Ovary (tissue), 9 donors: ENCODE measurements around the gene ATXN7. TPM values are rescaled to one million over a fixed set of nuclear protein-coding genes. Genes with fewer than 3 reads are reported as not detected.

Experiments
- DNase-seq, 5 donors: peaks; one replicate each; pipeline ENCODE4 v3.0.0-alpha.2; 2019 to 2020
- H3K27ac ChIP-seq, 2 donors: fragments of 200-600 bp; one replicate each; pipeline versions ENCODE4 v1.5.1 to v1.8.0; 2019 to 2022
- H3K27me3 ChIP-seq: fragments of 200-600 bp; one replicate; pipeline ENCODE4 v1.8.0; 2022
- H3K36me3 ChIP-seq: fragments of 200-600 bp; sonication (generic); one replicate; pipeline ENCODE4 v1.5.1; 2019
- H3K4me1 ChIP-seq: one replicate; pipeline ENCODE4 v1.8.1; 2013; ENCODE audit warnings: mild to moderate bottlenecking, moderate library complexity; ENCODE audit not compliant: insufficient read depth
- H3K4me3 ChIP-seq: fragments of 200-600 bp; sonication (generic); one replicate; pipeline ENCODE4 v1.5.1; 2017
- H3K9me3 ChIP-seq, 2 donors: fragments of 200-600 bp in 1 of 2; sonication (generic) in 1 of 2; one replicate each; pipeline versions ENCODE4 v1.5.1 to v1.8.1; 2013 to 2019; ENCODE audit warnings: mild to moderate bottlenecking in 1 of 2, moderate library complexity in 1 of 2
- EP300 ChIP-seq: sonication (generic); formaldehyde crosslinking; IDR thresholded peaks from one replicate; pipeline ENCODE4 v1.6.1; 2017; ENCODE audit warnings: antibody characterized with exemption
- POLR2A ChIP-seq: fragments of 450-650 bp; IDR thresholded peaks from one replicate; pipeline ENCODE4 v1.6.1; 2017; ENCODE audit warnings: antibody characterized with exemption, mild to moderate bottlenecking, moderate library complexity
- WGBS, 3 donors: extraction: QIAGEN DNeasy Blood & Tissue Kit in 1 of 3; methylation state at CpG; one replicate each; pipeline versions ENCODE4 v1.1.5 to v1.1.7; 2013 to 2017; 5-methylcytosine and 5-hydroxymethylcytosine counted together
- intact Hi-C, 4 donors: fragments of 100-400 bp; cut with DNase I; formaldehyde crosslinking; loops; one replicate each; pipeline versions ENCODE4 v1.11.0 to v1.15.1; 2022 to 2023
- polyA plus RNA-seq, 2 donors: library from polyadenylated mRNA; stranded (reverse); fragments of 200-250 nt in 1 of 2; fragments of 350-450 nt in 1 of 2; fragmentation: Illumina TruSeq in 1 of 2; extraction: RNeasy Lipid Tissue Mini Kit (QIAGEN cat#74804) in 1 of 2; gene quantifications; one replicate each; pipeline ENCODE4 v1.2.3, GENCODE V29; 2013 to 2014
- total RNA-seq, 7 donors: library from RNA; depleted of rRNA in 2 of 7; stranded (reverse); fragments of >200 nt in 2 of 7; fragmentation: NEBNext Ultra II Directional in 3 of 7; extraction: Animal tissue kit (Norgen Biotek cat#: 25700) in 3 of 7; gene quantifications; one replicate each; pipeline versions ENCODE4 v1.1.0 to v1.2.4, GENCODE V29; 2016 to 2023
- TF ChIP-seq, protein P1 (sequence below), 3 donors: fragments of 450-650 bp in 2 of 3; fragments of 200-600 bp in 1 of 3; IDR thresholded peaks; one replicate each; pipeline versions ENCODE4 v1.5.1 to v1.8.0; 2016 to 2022; ENCODE audit warnings: antibody characterized with exemption in 3 of 3, mild to moderate bottlenecking in 1 of 3
- donor health status: DM: no; HTN: no; CAD: no; lungs with moderate emphysema.
- donor health status: DM: no; HTN: no; CAD: no.
- donor health status: Bipolar disorder and iron deficiency.
- donor health status: DM: yes; HTN: yes; CAD: no.
- donor health status: DM: no; HTN: no; CAD: no.
- donor health status: DM: yes; HTN: yes; CAD: no.

ATXN7 gene
- total and polyA plus RNA-seq, 9 donors = 4.3 to 47.0 (median 27.7) TPM

DNA sequence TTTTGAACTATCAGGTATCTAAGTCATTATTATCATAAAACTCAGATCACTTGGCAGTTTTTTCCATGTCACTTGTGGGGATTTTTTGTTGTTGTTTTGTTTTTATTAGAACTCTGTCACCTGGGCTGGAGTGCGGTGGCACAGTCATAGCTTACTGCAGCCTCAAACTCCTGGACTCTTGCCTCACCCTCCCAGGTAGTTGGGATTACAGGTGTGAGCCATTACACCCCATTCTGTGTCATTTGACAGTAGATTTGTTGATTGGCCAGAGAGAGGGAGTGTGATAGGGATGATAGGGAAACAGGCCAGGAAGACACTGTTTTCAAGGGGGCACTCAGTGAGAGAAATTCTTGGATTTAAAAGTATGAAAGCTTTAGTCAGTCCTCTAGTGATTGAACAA, 103.2 kb downstream of the ATXN7 start:
- H3K36me3 ChIP-seq = no peaks in the 10 kb centered on the region
- no peaks in the 10 kb centered on the region for H3K9me3 ChIP-seq
- H3K27ac ChIP-seq = no peak overlapping the region
- peaks cover 9% of the 10 kb centered on the region for H3K4me1 ChIP-seq
- WGBS, 3 donors = 97 to 100% (median 98%) methylated on average over 1 of the region's 1 CpG
- TF ChIP-seq EP300 (no peak), POLR2A (no peak)
- H3K4me3 ChIP-seq = no peak overlapping the region
- no peak for DNase-seq
- H3K27me3 ChIP-seq = no peaks in the 10 kb centered on the region
- intact Hi-C loops = no loop called here

DNA sequence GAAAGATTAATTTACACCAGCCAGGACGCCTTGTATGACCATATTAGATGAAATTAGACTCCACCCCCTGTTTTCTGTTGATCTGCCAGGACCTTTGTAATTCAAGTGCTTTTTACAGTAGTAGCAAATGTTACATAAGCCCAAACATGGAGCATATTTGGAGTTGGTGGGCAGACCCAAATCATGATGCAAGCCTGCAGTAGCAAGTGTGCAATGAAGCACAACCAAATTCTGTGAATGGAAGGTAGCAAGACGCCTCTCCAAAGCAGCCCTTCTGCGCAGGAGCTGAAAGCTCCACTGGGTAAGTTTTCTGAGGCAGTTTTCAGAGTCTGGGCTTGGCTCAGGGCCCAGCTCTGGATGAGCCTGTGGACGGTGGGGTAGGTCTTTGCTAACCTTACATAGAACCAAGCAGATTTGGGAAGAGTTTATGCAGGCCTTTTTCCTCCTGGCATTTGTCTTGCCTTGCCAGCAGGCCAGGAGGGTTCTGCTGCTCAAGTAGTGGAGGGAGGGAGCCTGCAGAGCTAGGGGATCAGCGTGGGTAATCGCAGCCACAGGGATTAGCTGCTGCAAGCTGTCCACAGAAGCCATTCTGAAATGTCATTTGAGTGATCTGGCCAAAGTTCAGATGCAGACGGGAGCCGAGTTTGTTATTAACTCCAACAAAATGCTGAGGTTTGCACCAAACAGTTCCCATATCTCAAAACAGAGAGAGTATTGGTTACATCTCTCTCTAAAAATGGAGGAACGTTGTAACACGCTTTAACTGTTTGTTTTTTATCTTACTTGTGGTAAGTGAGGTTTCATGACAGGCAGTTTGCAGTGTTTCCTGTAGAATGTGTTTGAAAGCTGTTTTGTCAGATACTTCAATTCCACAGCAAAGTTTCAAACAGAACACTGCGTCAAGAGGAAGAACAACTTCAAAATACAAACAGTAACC, 104.3 kb downstream of the ATXN7 start:
- peak; percentile 22 to 65 (median 38) for DNase-seq
- no peaks in the 10 kb centered on the region for H3K9me3 ChIP-seq
- H3K27me3 ChIP-seq = no peaks in the 10 kb centered on the region
- intact Hi-C loops = no loop called here
- no peak overlapping the region for H3K27ac ChIP-seq
- TF ChIP-seq POLR2A (no peak), EP300 (no peak)
- TF ChIP-seq, protein P1, sequence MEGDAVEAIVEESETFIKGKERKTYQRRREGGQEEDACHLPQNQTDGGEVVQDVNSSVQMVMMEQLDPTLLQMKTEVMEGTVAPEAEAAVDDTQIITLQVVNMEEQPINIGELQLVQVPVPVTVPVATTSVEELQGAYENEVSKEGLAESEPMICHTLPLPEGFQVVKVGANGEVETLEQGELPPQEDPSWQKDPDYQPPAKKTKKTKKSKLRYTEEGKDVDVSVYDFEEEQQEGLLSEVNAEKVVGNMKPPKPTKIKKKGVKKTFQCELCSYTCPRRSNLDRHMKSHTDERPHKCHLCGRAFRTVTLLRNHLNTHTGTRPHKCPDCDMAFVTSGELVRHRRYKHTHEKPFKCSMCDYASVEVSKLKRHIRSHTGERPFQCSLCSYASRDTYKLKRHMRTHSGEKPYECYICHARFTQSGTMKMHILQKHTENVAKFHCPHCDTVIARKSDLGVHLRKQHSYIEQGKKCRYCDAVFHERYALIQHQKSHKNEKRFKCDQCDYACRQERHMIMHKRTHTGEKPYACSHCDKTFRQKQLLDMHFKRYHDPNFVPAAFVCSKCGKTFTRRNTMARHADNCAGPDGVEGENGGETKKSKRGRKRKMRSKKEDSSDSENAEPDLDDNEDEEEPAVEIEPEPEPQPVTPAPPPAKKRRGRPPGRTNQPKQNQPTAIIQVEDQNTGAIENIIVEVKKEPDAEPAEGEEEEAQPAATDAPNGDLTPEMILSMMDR (IDR thresholded peaks at IDR 0.05) = no peak
- H3K4me1 ChIP-seq = peaks cover 9% of the 10 kb centered on the region
- peak overlapping the region; percentile 1 for H3K4me3 ChIP-seq
- no peaks in the 10 kb centered on the region for H3K36me3 ChIP-seq
- 29 to 42% (median 34%) methylated on average over 11 of the region's 11 CpGs for WGBS, 3 donors

- peaks cover 9% of the 10 kb centered on the region for H3K4me1 ChIP-seq
- H3K27ac ChIP-seq = no peak overlapping the region
- H3K9me3 ChIP-seq = no peaks in the 10 kb centered on the region
- H3K4me3 ChIP-seq = peak overlapping the region; percentile 2
- DNase-seq = no peak
- H3K27me3 ChIP-seq = no peaks in the 10 kb centered on the region
- intact Hi-C loops = no loop called here
- TF ChIP-seq EP300 = no peak
- TF ChIP-seq, protein P1 (IDR thresholded peaks at IDR 0.05) = no peak
- TF ChIP-seq POLR2A = no peak
- WGBS, 3 donors = 69 to 83% (median 82%) methylated on average over 3 of the region's 3 CpGs
- H3K36me3 ChIP-seq = no peaks in the 10 kb centered on the region
Observed at GRCh38 chr3:63968612-63969350, 105.1 kb downstream of the ATXN7 start.

DNA sequence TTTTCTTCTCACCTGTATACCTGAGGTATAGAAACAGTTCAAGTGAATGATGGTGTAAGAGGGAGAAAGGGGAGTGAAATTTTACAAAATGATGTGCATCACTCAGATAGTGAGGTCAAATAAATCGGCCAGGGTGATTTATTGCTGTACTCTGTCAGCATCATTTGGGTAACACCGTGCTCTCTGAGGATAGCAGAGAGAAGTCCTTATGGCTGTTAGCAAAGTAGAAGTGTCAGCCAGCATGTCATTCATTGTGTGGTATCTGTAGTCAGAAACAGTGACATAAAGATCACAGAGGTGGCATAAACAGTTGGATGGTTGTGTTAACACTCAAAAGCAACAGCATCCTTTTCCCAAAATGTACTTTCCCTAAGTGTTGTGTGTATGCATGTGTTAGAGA, 106.2 kb downstream of the ATXN7 start:
- Histone ChIP-seq H3K36me3 (no peaks in the 10 kb centered on the region), H3K27me3 (no peaks in the 10 kb centered on the region), H3K4me3 (no peak overlapping the region), H3K27ac (no peak overlapping the region), H3K4me1 (peaks cover 9% of the 10 kb centered on the region), H3K9me3 (no peaks in the 10 kb centered on the region)
- WGBS, 3 donors = 49 to 59% (median 51%) methylated on average over 2 of the region's 2 CpGs
- DNase-seq = no peak
- intact Hi-C loops = no loop called here
- TF ChIP-seq EP300 (no peak), POLR2A (no peak)
- TF ChIP-seq, protein P1 (IDR thresholded peaks at IDR 0.05) = no peak
